Osteoblast (primary cell): ENCODE results near the gene KRTAP16-1. TPM values are rescaled to one million over a fixed set of nuclear protein-coding genes. Genes with fewer than 3 reads are reported as not detected.

Experiments used
- DNase-seq: peaks from one replicate; pipeline ENCODE4 v3.0.0; 2011; ENCODE audit warnings: low spot score, mixed read lengths; ENCODE audit not compliant: insufficient read length; ENCODE audit errors: missing footprints
- H2AFZ ChIP-seq: 2 replicates; pipeline ENCODE4 v1.6.0; 2011; ENCODE audit warnings: mild to moderate bottlenecking, low read length
- H3K27ac ChIP-seq: 2 replicates; pipeline ENCODE4 v1.5.1; 2011; ENCODE audit warnings: mild to moderate bottlenecking, low read depth, low read length, moderate library complexity
- H3K27me3 ChIP-seq: 2 replicates; pipeline ENCODE4 v1.6.0; 2012; ENCODE audit warnings: mild to moderate bottlenecking, control low read depth, inconsistent platforms, low read length, moderate library complexity; ENCODE audit not compliant: insufficient read depth
- H3K36me3 ChIP-seq: 2 replicates; pipeline ENCODE4 v1.5.1; 2011; ENCODE audit warnings: mild to moderate bottlenecking, low read length, control low read depth, moderate library complexity; ENCODE audit not compliant: insufficient read depth
- H3K4me1 ChIP-seq: 2 replicates; pipeline ENCODE4 v1.5.1; 2011; ENCODE audit warnings: mild to moderate bottlenecking, low read length, control low read depth, moderate library complexity; ENCODE audit not compliant: insufficient read depth
- H3K4me2 ChIP-seq: 2 replicates; pipeline ENCODE4 v1.6.0; 2011; ENCODE audit warnings: mild to moderate bottlenecking, low read length; ENCODE audit not compliant: insufficient read depth
- H3K4me3 ChIP-seq: fragments of 200-600 bp; sonication (generic); 3 replicates; pipeline ENCODE4 v1.5.1; 2012; ENCODE audit warnings: mild to moderate bottlenecking, low read length, inconsistent platforms; ENCODE audit not compliant: insufficient read depth
- H3K79me2 ChIP-seq: 2 replicates; pipeline ENCODE4 v1.6.0; 2012; ENCODE audit warnings: mild to moderate bottlenecking, low read length, control low read depth, inconsistent platforms; ENCODE audit not compliant: insufficient read depth
- H3K9me3 ChIP-seq: 2 replicates; pipeline ENCODE4 v1.5.1; 2011; ENCODE audit warnings: low read depth, low read length, control low read depth
- H4K20me1 ChIP-seq: 2 replicates; pipeline ENCODE4 v1.6.0; 2012; ENCODE audit warnings: mild to moderate bottlenecking, low read length, control low read depth; ENCODE audit not compliant: insufficient read depth
- CTCF ChIP-seq: IDR thresholded peaks from 2 replicates; pipeline ENCODE4 v1.5.1; 2011; ENCODE audit warnings: mild to moderate bottlenecking, low read depth, low read length, moderate library complexity; ENCODE audit errors: extremely low read depth
- total RNA-seq: library from RNA; depleted of rRNA; stranded (reverse); fragments of >200 nt; gene quantifications from 2 replicates; pipeline ENCODE4 v1.2.3, GENCODE V29; 2012

KRTAP16-1 gene
- total RNA-seq, 1 donor: not detected

- no peak for DNase-seq
- Histone ChIP-seq H3K27ac (no peak overlapping the region), H4K20me1 (no peaks in the 10 kb centered on the region), H3K9me3 (no peaks in the 10 kb centered on the region), H3K79me2 (no peaks in the 10 kb centered on the region), H2AFZ (no peak overlapping the region), H3K36me3 (no peaks in the 10 kb centered on the region), H3K4me3 (no peak overlapping the region), H3K27me3 (no peaks in the 10 kb centered on the region), H3K4me1 (no peaks in the 10 kb centered on the region), H3K4me2 (no peak overlapping the region)
- no peak for TF ChIP-seq CTCF
Measured at GRCh38 chr17:41335747-41336146, 26.6 kb upstream of the KRTAP16-1 start.

- Histone ChIP-seq H3K4me3 (no peak overlapping the region), H2AFZ (no peak overlapping the region), H3K27me3 (no peaks in the 10 kb centered on the region), H3K4me2 (no peak overlapping the region), H3K4me1 (no peaks in the 10 kb centered on the region), H3K27ac (no peak overlapping the region), H4K20me1 (no peaks in the 10 kb centered on the region), H3K79me2 (no peaks in the 10 kb centered on the region), H3K9me3 (no peaks in the 10 kb centered on the region), H3K36me3 (no peaks in the 10 kb centered on the region)
- DNase-seq: no peak
- no peak for TF ChIP-seq CTCF
Measured at GRCh38 chr17:41334385-41335305, 25.5 kb upstream of the KRTAP16-1 start.

- Histone ChIP-seq H3K4me1 (no peaks in the 10 kb centered on the region), H3K9me3 (no peaks in the 10 kb centered on the region), H2AFZ (no peak overlapping the region), H3K4me2 (no peak overlapping the region), H4K20me1 (no peaks in the 10 kb centered on the region), H3K27ac (no peak overlapping the region), H3K27me3 (no peaks in the 10 kb centered on the region), H3K36me3 (no peaks in the 10 kb centered on the region), H3K79me2 (no peaks in the 10 kb centered on the region), H3K4me3 (no peak overlapping the region)
- TF ChIP-seq CTCF: no peak
- DNase-seq: no peak
Measured at GRCh38 chr17:41333836-41334235, 24.7 kb upstream of the KRTAP16-1 start.

GRCh38 chr17:41333098-41333497 lies 24.0 kb upstream of the KRTAP16-1 start:
- H3K9me3 ChIP-seq: no peaks in the 10 kb centered on the region
- TF ChIP-seq CTCF: no peak
- no peak overlapping the region for H3K27ac ChIP-seq
- DNase-seq: no peak
- no peaks in the 10 kb centered on the region for H3K27me3 ChIP-seq
- no peak overlapping the region for H3K4me3 ChIP-seq
- no peaks in the 10 kb centered on the region for H3K4me1 ChIP-seq
- H4K20me1 ChIP-seq: no peaks in the 10 kb centered on the region
- H3K36me3 ChIP-seq: no peaks in the 10 kb centered on the region
- no peak overlapping the region for H3K4me2 ChIP-seq
- no peak overlapping the region for H2AFZ ChIP-seq
- H3K79me2 ChIP-seq: no peaks in the 10 kb centered on the region
